SK-N-SH treated with all-trans-retinoic acid at 6 μM for 48 hours (cell line): ENCODE results near the gene SSR4.

Experiments
- ATAC-seq: fragments of 200-7000 bp; cut with Tn5 transposase; 3 replicates; pipeline ENCODE4 v1.9.1; 2020; ENCODE audit warnings: mild to moderate bottlenecking, moderate library complexity
- BACH2 ChIP-seq: fragments of 250-450 bp; sonication (Bioruptor Pico); IDR thresholded peaks from 2 replicates; pipeline ENCODE4 v1.9.0; 2021; ENCODE audit warnings: mild to moderate bottlenecking, borderline replicate concordance
- CSDC2 ChIP-seq: fragments of 250-450 bp; sonication (Bioruptor Pico); IDR thresholded peaks from 2 replicates; pipeline ENCODE4 v1.5.0; 2020; ENCODE audit warnings: mild to moderate bottlenecking, moderate library complexity
- CSRNP3 ChIP-seq: fragments of 250-450 bp; sonication (Bioruptor Pico); IDR thresholded peaks from 2 replicates; pipeline ENCODE4 v1.5.1; 2021; ENCODE audit warnings: mild to moderate bottlenecking, moderate library complexity
- ESRRG ChIP-seq: fragments of 250-450 bp; sonication (Bioruptor Pico); IDR thresholded peaks from 2 replicates; pipeline ENCODE4 v1.6.1; 2021; ENCODE audit warnings: mild to moderate bottlenecking
- GLIS3 ChIP-seq: fragments of 250-450 bp; sonication (Bioruptor Pico); IDR thresholded peaks from 2 replicates; pipeline ENCODE4 v1.5.0; 2020; ENCODE audit warnings: mild to moderate bottlenecking, moderate library complexity
- ISL1 ChIP-seq: fragments of 250-450 bp; sonication (Bioruptor Pico); IDR thresholded peaks from 2 replicates; pipeline ENCODE4 v2.1.2; 2022; ENCODE audit warnings: mild to moderate bottlenecking, moderate library complexity
- PPARA ChIP-seq: fragments of 250-450 bp; sonication (Bioruptor Pico); IDR thresholded peaks from 2 replicates; pipeline ENCODE4 v1.5.0; 2020; ENCODE audit warnings: mild to moderate bottlenecking, borderline replicate concordance
- RARB ChIP-seq: fragments of 250-450 bp; sonication (Bioruptor Pico); IDR thresholded peaks from 2 replicates; pipeline ENCODE4 v1.8.0; 2021; ENCODE audit warnings: mild to moderate bottlenecking, moderate library complexity
- SNAI2 ChIP-seq: fragments of 250-450 bp; sonication (Bioruptor Pico); IDR thresholded peaks from 2 replicates; pipeline ENCODE4 v1.5.0; 2020; ENCODE audit warnings: mild to moderate bottlenecking, moderate library complexity
- TCF4 ChIP-seq: fragments of 250-450 bp; sonication (Bioruptor Pico); IDR thresholded peaks from 2 replicates; pipeline ENCODE4 v1.8.0; 2021; ENCODE audit warnings: mild to moderate bottlenecking, moderate library complexity, borderline replicate concordance
- TOX ChIP-seq: fragments of 250-450 bp; sonication (Bioruptor Pico); IDR thresholded peaks from 2 replicates; pipeline ENCODE4 v1.8.0; 2021; ENCODE audit warnings: mild to moderate bottlenecking, moderate library complexity, borderline replicate concordance
- ZC3H10 ChIP-seq: fragments of 250-450 bp; sonication (Bioruptor Pico); IDR thresholded peaks from 2 replicates; pipeline ENCODE4 v1.5.1; 2021; ENCODE audit warnings: mild to moderate bottlenecking, moderate library complexity
- ZFP3 ChIP-seq: fragments of 250-450 bp; sonication (Bioruptor Pico); IDR thresholded peaks from 2 replicates; pipeline ENCODE4 v1.5.0; 2020; ENCODE audit warnings: mild to moderate bottlenecking, moderate library complexity
- ZFP30 ChIP-seq: fragments of 450-650 bp; formaldehyde crosslinking; IDR thresholded peaks from 2 replicates; pipeline ENCODE4 v1.5.0; 2022; ENCODE audit warnings: mild to moderate bottlenecking, moderate library complexity
- ZNF565 ChIP-seq: fragments of 450-650 bp; formaldehyde crosslinking; conservative IDR thresholded peaks from 2 replicates; pipeline ENCODE4 v1.5.0; 2020; ENCODE audit warnings: low read depth, mild to moderate bottlenecking, moderate library complexity
- ZNF70 ChIP-seq: fragments of 450-650 bp; formaldehyde crosslinking; IDR thresholded peaks from 2 replicates; pipeline ENCODE4 v1.5.0; 2020; ENCODE audit warnings: mild to moderate bottlenecking, moderate library complexity
- ZNF8 ChIP-seq: fragments of 450-650 bp; formaldehyde crosslinking; IDR thresholded peaks from 2 replicates; pipeline ENCODE4 v1.5.0; 2020; ENCODE audit warnings: mild to moderate bottlenecking, moderate library complexity
- TF ChIP-seq, protein P1 (sequence below): fragments of 250-450 bp; sonication (Bioruptor Pico); IDR thresholded peaks from 2 replicates; pipeline ENCODE4 v1.8.0; 2021; ENCODE audit warnings: low read depth, mild to moderate bottlenecking, moderate library complexity, borderline replicate concordance
- TF ChIP-seq, protein P2 (sequence below): fragments of 250-450 bp; sonication (Bioruptor Pico); IDR thresholded peaks from 2 replicates; pipeline ENCODE4 v1.5.0; 2020; ENCODE audit warnings: mild to moderate bottlenecking, moderate library complexity
- TF ChIP-seq, protein P3 (sequence below): fragments of 250-450 bp; sonication (Bioruptor Pico); IDR thresholded peaks from 2 replicates; pipeline ENCODE4 v1.8.0; 2020; ENCODE audit warnings: mild to moderate bottlenecking, moderate library complexity, borderline replicate concordance

SSR4 gene

DNA sequence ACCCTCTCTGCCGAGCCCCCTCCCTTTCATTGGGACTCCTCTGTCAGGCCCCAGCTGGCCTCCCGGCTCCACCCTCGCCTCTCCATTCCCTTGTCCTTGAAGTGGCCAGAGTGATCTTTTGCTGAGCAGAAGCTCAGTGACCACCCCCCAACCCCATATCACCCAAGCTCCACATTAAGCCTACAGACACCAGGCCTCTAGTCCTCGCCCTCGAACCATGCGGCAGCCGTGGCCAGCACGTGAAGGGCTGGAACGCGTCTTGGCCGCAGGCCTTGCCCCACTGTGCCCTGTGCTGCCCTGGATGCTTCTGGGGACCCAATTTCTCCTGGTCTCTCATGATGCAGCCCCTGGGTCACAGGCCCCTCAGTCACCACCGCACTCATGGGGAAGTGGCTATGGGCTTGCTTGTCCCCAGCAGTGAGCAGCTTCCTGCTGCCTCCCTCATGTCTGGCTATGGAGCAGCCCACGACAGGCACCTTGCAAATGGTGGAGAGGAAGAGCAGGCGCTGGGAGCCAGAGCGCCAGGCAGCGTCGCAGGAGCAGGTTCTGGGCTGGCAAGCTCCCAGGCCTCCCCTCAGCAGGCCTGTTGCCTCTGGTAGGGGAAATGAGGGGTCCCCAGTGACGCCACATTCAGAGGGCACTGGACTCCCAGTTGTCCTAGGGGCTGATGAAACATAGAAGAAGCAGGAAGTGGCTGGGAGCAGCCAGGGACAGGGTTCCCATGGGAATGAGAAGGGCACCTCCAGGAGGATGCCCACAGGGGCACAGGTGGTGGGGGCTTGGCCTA lies 14.4 kb upstream of the SSR4 start:
- no peak for TF ChIP-seq PPARA (CRISPR knock-in tag)
- no peak for TF ChIP-seq ZFP3 (CRISPR knock-in tag)
- no peak for TF ChIP-seq ESRRG (CRISPR knock-in tag)
- TF ChIP-seq ZFP30 = no peak
- no peak for TF ChIP-seq ZNF565 (CRISPR knock-in tag)
- TF ChIP-seq ZC3H10 (CRISPR knock-in tag) = no peak
- TF ChIP-seq ISL1 (CRISPR knock-in tag) = no peak
- TF ChIP-seq, all 23 proteins: peak for 0
- ATAC-seq = 0 out of 3 replicates have a peak, but pooled peaks have one; percentile 2

DNA sequence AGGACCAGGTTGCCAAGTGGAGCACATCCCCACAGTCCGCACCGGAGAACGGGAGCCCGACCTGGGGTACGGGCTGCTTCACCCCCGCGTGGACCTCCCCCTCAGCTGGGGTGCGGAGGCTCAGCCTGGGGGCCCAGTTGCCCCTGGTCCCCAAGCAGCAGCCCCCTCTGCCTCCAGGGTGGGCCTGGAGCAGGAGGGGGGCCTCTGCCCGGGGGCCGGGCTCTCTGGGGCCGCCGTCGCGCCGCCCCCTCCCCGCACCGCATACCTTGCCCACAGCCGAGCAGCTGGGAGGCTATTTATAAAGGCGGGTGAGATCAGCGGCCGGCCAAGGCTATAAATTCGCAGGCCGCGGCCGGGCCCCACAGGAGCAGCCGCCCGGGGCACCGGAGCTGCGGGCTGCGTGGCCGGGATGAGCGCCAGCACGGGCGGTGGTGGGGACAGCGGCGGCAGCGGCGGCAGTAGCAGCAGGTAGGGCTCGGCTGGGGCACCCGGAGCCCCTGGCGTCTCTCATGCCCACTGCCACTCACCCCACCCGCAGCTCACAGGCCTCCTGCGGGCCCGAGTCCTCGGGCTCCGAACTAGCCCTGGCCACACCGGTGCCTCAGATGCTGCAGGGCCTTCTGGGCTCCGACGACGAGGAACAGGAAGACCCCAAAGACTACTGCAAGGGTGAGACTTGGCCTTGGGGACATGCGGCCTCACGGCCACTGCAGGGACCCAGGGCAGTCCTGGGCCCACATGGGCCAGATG lies 13.6 kb upstream of the SSR4 start, which contains the start of gene SRPK3:
Gene SRPK3, plus strand, starts transcription at position 364 of the 750 bp plus-strand sequence. Its CDS starts 46 bp downstream, at position 410.
- peak; percentile 27 for ATAC-seq
- TF ChIP-seq, protein P1, sequence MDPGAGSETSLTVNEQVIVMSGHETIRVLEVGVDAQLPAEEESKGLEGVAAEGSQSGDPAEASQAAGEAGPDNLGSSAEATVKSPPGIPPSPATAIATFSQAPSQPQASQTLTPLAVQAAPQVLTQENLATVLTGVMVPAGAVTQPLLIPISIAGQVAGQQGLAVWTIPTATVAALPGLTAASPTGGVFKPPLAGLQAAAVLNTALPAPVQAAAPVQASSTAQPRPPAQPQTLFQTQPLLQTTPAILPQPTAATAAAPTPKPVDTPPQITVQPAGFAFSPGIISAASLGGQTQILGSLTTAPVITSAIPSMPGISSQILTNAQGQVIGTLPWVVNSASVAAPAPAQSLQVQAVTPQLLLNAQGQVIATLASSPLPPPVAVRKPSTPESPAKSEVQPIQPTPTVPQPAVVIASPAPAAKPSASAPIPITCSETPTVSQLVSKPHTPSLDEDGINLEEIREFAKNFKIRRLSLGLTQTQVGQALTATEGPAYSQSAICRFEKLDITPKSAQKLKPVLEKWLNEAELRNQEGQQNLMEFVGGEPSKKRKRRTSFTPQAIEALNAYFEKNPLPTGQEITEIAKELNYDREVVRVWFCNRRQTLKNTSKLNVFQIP = no peak
- TF ChIP-seq, protein P2, sequence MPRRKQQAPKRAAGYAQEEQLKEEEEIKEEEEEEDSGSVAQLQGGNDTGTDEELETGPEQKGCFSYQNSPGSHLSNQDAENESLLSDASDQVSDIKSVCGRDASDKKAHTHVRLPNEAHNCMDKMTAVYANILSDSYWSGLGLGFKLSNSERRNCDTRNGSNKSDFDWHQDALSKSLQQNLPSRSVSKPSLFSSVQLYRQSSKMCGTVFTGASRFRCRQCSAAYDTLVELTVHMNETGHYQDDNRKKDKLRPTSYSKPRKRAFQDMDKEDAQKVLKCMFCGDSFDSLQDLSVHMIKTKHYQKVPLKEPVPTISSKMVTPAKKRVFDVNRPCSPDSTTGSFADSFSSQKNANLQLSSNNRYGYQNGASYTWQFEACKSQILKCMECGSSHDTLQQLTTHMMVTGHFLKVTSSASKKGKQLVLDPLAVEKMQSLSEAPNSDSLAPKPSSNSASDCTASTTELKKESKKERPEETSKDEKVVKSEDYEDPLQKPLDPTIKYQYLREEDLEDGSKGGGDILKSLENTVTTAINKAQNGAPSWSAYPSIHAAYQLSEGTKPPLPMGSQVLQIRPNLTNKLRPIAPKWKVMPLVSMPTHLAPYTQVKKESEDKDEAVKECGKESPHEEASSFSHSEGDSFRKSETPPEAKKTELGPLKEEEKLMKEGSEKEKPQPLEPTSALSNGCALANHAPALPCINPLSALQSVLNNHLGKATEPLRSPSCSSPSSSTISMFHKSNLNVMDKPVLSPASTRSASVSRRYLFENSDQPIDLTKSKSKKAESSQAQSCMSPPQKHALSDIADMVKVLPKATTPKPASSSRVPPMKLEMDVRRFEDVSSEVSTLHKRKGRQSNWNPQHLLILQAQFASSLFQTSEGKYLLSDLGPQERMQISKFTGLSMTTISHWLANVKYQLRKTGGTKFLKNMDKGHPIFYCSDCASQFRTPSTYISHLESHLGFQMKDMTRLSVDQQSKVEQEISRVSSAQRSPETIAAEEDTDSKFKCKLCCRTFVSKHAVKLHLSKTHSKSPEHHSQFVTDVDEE (CRISPR knock-in tag) = no peak
- no peak for TF ChIP-seq ZNF8
- TF ChIP-seq, protein P3, sequence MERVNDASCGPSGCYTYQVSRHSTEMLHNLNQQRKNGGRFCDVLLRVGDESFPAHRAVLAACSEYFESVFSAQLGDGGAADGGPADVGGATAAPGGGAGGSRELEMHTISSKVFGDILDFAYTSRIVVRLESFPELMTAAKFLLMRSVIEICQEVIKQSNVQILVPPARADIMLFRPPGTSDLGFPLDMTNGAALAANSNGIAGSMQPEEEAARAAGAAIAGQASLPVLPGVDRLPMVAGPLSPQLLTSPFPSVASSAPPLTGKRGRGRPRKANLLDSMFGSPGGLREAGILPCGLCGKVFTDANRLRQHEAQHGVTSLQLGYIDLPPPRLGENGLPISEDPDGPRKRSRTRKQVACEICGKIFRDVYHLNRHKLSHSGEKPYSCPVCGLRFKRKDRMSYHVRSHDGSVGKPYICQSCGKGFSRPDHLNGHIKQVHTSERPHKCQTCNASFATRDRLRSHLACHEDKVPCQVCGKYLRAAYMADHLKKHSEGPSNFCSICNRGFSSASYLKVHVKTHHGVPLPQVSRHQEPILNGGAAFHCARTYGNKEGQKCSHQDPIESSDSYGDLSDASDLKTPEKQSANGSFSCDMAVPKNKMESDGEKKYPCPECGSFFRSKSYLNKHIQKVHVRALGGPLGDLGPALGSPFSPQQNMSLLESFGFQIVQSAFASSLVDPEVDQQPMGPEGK (CRISPR knock-in tag) = no peak
- TF ChIP-seq ZFP3 (CRISPR knock-in tag) = no peak
- no peak for TF ChIP-seq RARB (CRISPR knock-in tag)
- TF ChIP-seq ZC3H10 (CRISPR knock-in tag) = no peak
- TF ChIP-seq GLIS3 (CRISPR knock-in tag) = no peak
- no peak for TF ChIP-seq ZNF70 (CRISPR knock-in tag)
- TF ChIP-seq CSDC2 (CRISPR knock-in tag) = no peak
- TF ChIP-seq PPARA (CRISPR knock-in tag) = no peak
- TF ChIP-seq TCF4 = no peak
- TF ChIP-seq CSRNP3 (CRISPR knock-in tag) = no peak
- TF ChIP-seq ISL1 (CRISPR knock-in tag) = no peak
- TF ChIP-seq ZNF565 (CRISPR knock-in tag) = no peak
- TF ChIP-seq TOX (CRISPR knock-in tag) = no peak
- no peak for TF ChIP-seq ZFP30
- TF ChIP-seq SNAI2 (CRISPR knock-in tag) = no peak
- no peak for TF ChIP-seq BACH2

DNA sequence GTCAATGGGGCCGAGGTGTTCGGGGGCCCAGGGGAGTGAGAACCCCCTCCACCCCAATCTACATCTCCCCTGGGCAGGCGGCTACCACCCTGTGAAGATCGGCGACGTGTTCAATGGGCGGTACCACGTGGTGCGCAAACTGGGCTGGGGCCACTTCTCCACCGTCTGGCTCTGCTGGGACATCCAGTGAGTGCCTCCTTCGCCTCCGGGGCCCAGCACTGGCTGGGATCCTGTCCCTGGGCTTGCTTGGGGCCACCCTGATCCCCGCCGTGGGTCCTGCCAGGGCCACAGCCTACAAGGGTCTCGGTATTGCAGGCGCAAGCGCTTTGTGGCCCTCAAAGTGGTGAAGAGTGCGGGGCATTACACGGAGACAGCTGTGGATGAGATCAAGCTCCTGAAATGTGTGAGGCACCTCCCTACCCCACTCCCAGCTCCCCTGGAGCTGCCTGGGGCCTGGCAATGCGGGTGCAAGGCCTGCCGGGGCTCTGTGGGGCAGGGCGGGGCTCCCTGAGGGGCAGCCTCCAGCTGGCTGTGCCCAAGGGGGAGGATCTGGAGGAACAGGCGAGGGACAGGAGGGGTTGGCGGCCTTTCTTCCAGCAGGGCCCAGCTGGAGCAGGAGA lies 12.9 kb upstream of the SSR4 start:
- no peak for TF ChIP-seq ZNF565 (CRISPR knock-in tag)
- TF ChIP-seq ZC3H10 (CRISPR knock-in tag) = no peak
- TF ChIP-seq PPARA (CRISPR knock-in tag) = no peak
- TF ChIP-seq TOX (CRISPR knock-in tag) = no peak
- TF ChIP-seq ZNF8 = no peak
- TF ChIP-seq ISL1 (CRISPR knock-in tag) = no peak
- no peak for TF ChIP-seq GLIS3 (CRISPR knock-in tag)
- TF ChIP-seq SNAI2 (CRISPR knock-in tag) = no peak
- no peak for ATAC-seq
